Esophagus muscularis mucosa (tissue), 4 donors: Measurements from ENCODE around the gene DBP. TPM values are rescaled to one million over a fixed set of nuclear protein-coding genes. Genes with fewer than 3 reads are reported as not detected.

Source experiments
- DNase-seq: peaks from one replicate; pipeline ENCODE4 v3.0.0-alpha.2; 2017; ENCODE audit errors: extremely low spot score
- H3K27ac ChIP-seq, 4 donors: fragments of 200-600 bp; sonication (generic); replicated peaks in 1 of 4; 1 replicate in 3 of 4; 2 replicates in 1 of 4; pipeline ENCODE4 v1.5.1; 2016 to 2019; ENCODE audit warnings: mild to moderate bottlenecking in 1 of 4
- H3K27me3 ChIP-seq, 4 donors: fragments of 200-600 bp; sonication (generic); one replicate each; pipeline versions ENCODE4 v1.5.1 to v1.6.0; 2016 to 2019
- H3K36me3 ChIP-seq, 4 donors: fragments of 200-600 bp; sonication (generic); one replicate each; pipeline ENCODE4 v1.5.1; 2016 to 2019
- H3K4me1 ChIP-seq, 4 donors: fragments of 200-600 bp; sonication (generic); one replicate each; pipeline ENCODE4 v1.5.1; 2016 to 2019
- H3K4me3 ChIP-seq, 4 donors: fragments of 200-600 bp; sonication (generic); 1 replicate in 2 of 4; 2 replicates in 2 of 4; pipeline ENCODE4 v1.5.1; 2016 to 2019; ENCODE audit warnings: mild to moderate bottlenecking in 4 of 4, moderate library complexity in 1 of 4
- H3K9me3 ChIP-seq, 4 donors: fragments of 200-600 bp; sonication (generic); 1 replicate in 3 of 4; 2 replicates in 1 of 4; pipeline ENCODE4 v1.5.1; 2016 to 2019
- CTCF ChIP-seq, 3 experiments: fragments of 200-600 bp in 2 of 3; fragments of 450-650 bp in 1 of 3; sonication (generic) in 2 of 3; IDR thresholded peaks; one replicate each; pipeline ENCODE4 v1.5.1; 2017 to 2019; ENCODE audit warnings: antibody characterized with exemption in 3 of 3, mild to moderate bottlenecking in 2 of 3, moderate library complexity in 1 of 3
- EP300 ChIP-seq: sonication (generic); formaldehyde crosslinking; IDR thresholded peaks from one replicate; pipeline ENCODE4 v1.6.1; 2017; ENCODE audit warnings: antibody characterized with exemption
- POLR2A ChIP-seq: fragments of 450-650 bp; IDR thresholded peaks from one replicate; pipeline ENCODE4 v1.6.1; 2017; ENCODE audit warnings: antibody characterized with exemption, moderate library complexity, mild to moderate bottlenecking, low read depth
- POLR2AphosphoS5 ChIP-seq, 2 donors: sonication (generic); formaldehyde crosslinking; IDR thresholded peaks; one replicate each; pipeline ENCODE4 v1.6.1; 2017; ENCODE audit warnings: antibody characterized with exemption in 2 of 2
- WGBS: methylation state at CpG from one replicate; pipeline ENCODE4 v1.1.5; 2018; 5-methylcytosine and 5-hydroxymethylcytosine counted together
- intact Hi-C: fragments of 100-400 bp; cut with DNase I; formaldehyde crosslinking; loops from one replicate; pipeline ENCODE4 v1.15.1; 2023
- total RNA-seq, 4 donors: library from RNA; depleted of rRNA; stranded (reverse); fragments of >200 nt; gene quantifications; one replicate each; pipeline versions ENCODE4 v1.1.0 to v1.2.1, GENCODE V29; 2016

Gene DBP
- total RNA-seq, 4 donors from 2014 or later = 3.0 to 9.3 (median 7.2) TPM

GRCh38 chr19:48676487-48676886 is 39.3 kb upstream of the DBP start:
- Histone ChIP-seq H3K36me3 (no peaks in the 10 kb centered on the region), H3K4me1 (peaks cover 7 to 14% (median 9%) of the 10 kb centered on the region in 4 donors), H3K9me3 (no peaks in the 10 kb centered on the region), H3K27me3 (no peaks in the 10 kb centered on the region), H3K27ac (no peak overlapping the region), H3K4me3 (no peak overlapping the region)
- DNase-seq = no peak
- WGBS = 93% methylated on average over 8 of the region's 17 CpGs
- intact Hi-C loops = loop anchor here (5.0 kb wide), 1 partner anchor 36 kb away; no protein-coding TSS in a partner anchor
- TF ChIP-seq EP300 = no peak
- TF ChIP-seq POLR2A = no peak
- no peak for TF ChIP-seq POLR2AphosphoS5 (IDR thresholded peaks at IDR 0.05)
- no peak for TF ChIP-seq CTCF (IDR thresholded peaks at IDR 0.05)

GRCh38 chr19:48674921-48675824 is 38.0 kb upstream of the DBP start:
- Histone ChIP-seq H3K4me1 (peaks cover 7 to 14% (median 9%) of the 10 kb centered on the region in 4 donors), H3K4me3 (peak overlapping the region in 2 of 4 donors; percentile 1 to 2), H3K27ac (no peak overlapping the region), H3K27me3 (no peaks in the 10 kb centered on the region), H3K36me3 (no peaks in the 10 kb centered on the region), H3K9me3 (no peaks in the 10 kb centered on the region)
- intact Hi-C loops = loop anchor here (2.0 to 5.0 kb wide), 2 partner anchors 37 to 64 kb away; no protein-coding TSS in a partner anchor
- WGBS = 32% methylated on average over 28 of the region's 28 CpGs
- DNase-seq = peak; percentile 93
- no peak for TF ChIP-seq POLR2A
- peak in 1 of 2 donors; percentile 71 for TF ChIP-seq POLR2AphosphoS5 (IDR thresholded peaks at IDR 0.05)
- no peak for TF ChIP-seq EP300
- TF ChIP-seq CTCF (IDR thresholded peaks at IDR 0.05) = peak; percentile 85 to 94 (median 86)

GRCh38 chr19:48674216-48674809 is 37.1 kb upstream of the DBP start:
- Histone ChIP-seq H3K36me3 (no peaks in the 10 kb centered on the region), H3K4me3 (no peak overlapping the region), H3K4me1 (peaks cover 7 to 14% (median 9%) of the 10 kb centered on the region in 4 donors), H3K27ac (no peak overlapping the region), H3K9me3 (no peaks in the 10 kb centered on the region), H3K27me3 (no peaks in the 10 kb centered on the region)
- TF ChIP-seq POLR2A (no peak), EP300 (no peak), POLR2AphosphoS5 (IDR thresholded peaks at IDR 0.05) (no peak), CTCF (IDR thresholded peaks at IDR 0.05) (no peak)
- DNase-seq = no peak
- 85% methylated on average over 14 of the region's 19 CpGs for WGBS
- intact Hi-C loops = loop anchor here (2.0 kb wide), 1 partner anchor 64 kb away; no protein-coding TSS in a partner anchor

- WGBS = 84% methylated on average over 19 of the region's 25 CpGs
- Histone ChIP-seq H3K27me3 (no peaks in the 10 kb centered on the region), H3K4me3 (no peak overlapping the region), H3K9me3 (no peaks in the 10 kb centered on the region), H3K27ac (no peak overlapping the region), H3K36me3 (no peaks in the 10 kb centered on the region), H3K4me1 (peaks cover 7 to 14% (median 9%) of the 10 kb centered on the region in 4 donors)
- no peak for DNase-seq
- intact Hi-C loops = loop anchor here (2.0 kb wide), 1 partner anchor 65 kb away; no protein-coding TSS in a partner anchor
- TF ChIP-seq CTCF (IDR thresholded peaks at IDR 0.05) (no peak), POLR2A (no peak), EP300 (no peak), POLR2AphosphoS5 (IDR thresholded peaks at IDR 0.05) (no peak)
Observed at GRCh38 chr19:48673436-48674100, 36.4 kb upstream of the DBP start.
